Measurements from ENCODE around the gene GBA2. TPM values are rescaled to one million over a fixed set of nuclear protein-coding genes. Genes with fewer than 3 reads are reported as not detected.

The GBA2 gene
- total and polyA plus RNA-seq, 11 donors = 52.1 to 96.2 (median 65.5) TPM

GRCh38 chr9:35754264-35754663 lies 5.2 kb upstream of the GBA2 start, which contains the start of gene MSMP:
Gene MSMP, minus strand, starts transcription at chr9:35754276. Its CDS starts 147 bp downstream, at chr9:35754129.
- DNase-seq = no peak

DNA sequence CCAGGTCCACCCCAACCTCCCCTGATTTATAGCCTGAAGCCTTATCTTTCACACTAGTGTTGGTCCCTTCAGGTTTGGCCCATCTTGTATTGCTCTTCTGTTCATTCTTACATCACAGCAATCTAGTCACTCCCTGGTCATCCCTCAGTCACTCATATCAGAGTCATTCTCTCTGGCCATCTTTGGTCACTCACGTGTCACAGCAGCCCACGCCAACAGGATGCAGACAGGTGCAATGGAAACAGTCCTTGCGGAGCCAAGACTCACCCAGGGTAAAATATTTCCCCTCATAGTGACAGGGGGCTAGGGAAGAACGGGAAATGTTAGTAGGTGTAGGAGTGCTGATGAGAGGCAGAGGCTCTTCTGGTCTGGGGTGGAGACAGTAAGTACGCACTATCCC lies 4.4 kb upstream of the GBA2 start:
- DNase-seq (no peak), ATAC-seq (no peak)
- H3K27ac ChIP-seq = no peak overlapping the region
- no peaks in the 10 kb centered on the region for H3K9me3 ChIP-seq
- peaks cover 2 to 43% (median 30%) of the 10 kb centered on the region in 12 donors for H3K4me1 ChIP-seq
- intact Hi-C loops (cut with DNase I) = loop anchor here in 1 of 10 donors (10.0 kb wide), 1 partner anchor 61 kb away; the partner anchor contains the start of genes HINT2 and SPAG8
- no peak overlapping the region for H3K4me3 ChIP-seq
- TF ChIP-seq POLR2A (IDR thresholded peaks at IDR 0.05) = no peak
- TF ChIP-seq, protein P1, sequence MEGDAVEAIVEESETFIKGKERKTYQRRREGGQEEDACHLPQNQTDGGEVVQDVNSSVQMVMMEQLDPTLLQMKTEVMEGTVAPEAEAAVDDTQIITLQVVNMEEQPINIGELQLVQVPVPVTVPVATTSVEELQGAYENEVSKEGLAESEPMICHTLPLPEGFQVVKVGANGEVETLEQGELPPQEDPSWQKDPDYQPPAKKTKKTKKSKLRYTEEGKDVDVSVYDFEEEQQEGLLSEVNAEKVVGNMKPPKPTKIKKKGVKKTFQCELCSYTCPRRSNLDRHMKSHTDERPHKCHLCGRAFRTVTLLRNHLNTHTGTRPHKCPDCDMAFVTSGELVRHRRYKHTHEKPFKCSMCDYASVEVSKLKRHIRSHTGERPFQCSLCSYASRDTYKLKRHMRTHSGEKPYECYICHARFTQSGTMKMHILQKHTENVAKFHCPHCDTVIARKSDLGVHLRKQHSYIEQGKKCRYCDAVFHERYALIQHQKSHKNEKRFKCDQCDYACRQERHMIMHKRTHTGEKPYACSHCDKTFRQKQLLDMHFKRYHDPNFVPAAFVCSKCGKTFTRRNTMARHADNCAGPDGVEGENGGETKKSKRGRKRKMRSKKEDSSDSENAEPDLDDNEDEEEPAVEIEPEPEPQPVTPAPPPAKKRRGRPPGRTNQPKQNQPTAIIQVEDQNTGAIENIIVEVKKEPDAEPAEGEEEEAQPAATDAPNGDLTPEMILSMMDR (IDR thresholded peaks at IDR 0.05) = no peak
- H3K27me3 ChIP-seq = no peaks in the 10 kb centered on the region
- 76 to 90% (median 81%) methylated on average over 5 of the region's 5 CpGs for WGBS, 4 donors
- peaks cover 0 to 52% (median 48%) of the 10 kb centered on the region in 9 donors for H3K36me3 ChIP-seq

More at GRCh38 chr9:35754264-35754663, 5.2 kb upstream of the GBA2 start, which contains the start of gene MSMP:
- no peaks in the 10 kb centered on the region for H3K27me3 ChIP-seq
- intact Hi-C loops (cut with DNase I) = loop anchor here in 1 of 10 donors (10.0 kb wide), 1 partner anchor 61 kb away; the partner anchor contains the start of genes HINT2 and SPAG8
- WGBS, 4 donors = 47 to 61% (median 49%) methylated on average over 3 of the region's 3 CpGs
- H3K36me3 ChIP-seq = peaks cover 0 to 52% (median 48%) of the 10 kb centered on the region in 9 donors
- H3K4me1 ChIP-seq = peaks cover 2 to 48% (median 36%) of the 10 kb centered on the region in 12 donors
- no peak for TF ChIP-seq POLR2A (IDR thresholded peaks at IDR 0.05)
- TF ChIP-seq, protein P1 (IDR thresholded peaks at IDR 0.05) = no peak
- H3K27ac ChIP-seq = no peak within 1 kb of the TSS
- H3K9me3 ChIP-seq = no peaks in the 10 kb centered on the region
- ATAC-seq = no peak
- no peak within 1 kb of the TSS for H3K4me3 ChIP-seq

GRCh38 chr9:35750256-35750531 lies 1.2 kb upstream of the GBA2 start:
- TF ChIP-seq, protein P1 (IDR thresholded peaks at IDR 0.05) = no peak
- TF ChIP-seq POLR2A (IDR thresholded peaks at IDR 0.05) = no peak
- H3K4me3 ChIP-seq = peak overlapping the region in 8 of 12 donors; percentile 71 to 99 (median 92)
- peak in 1 of 4 donors; percentile 5 for ATAC-seq
- intact Hi-C loops (cut with DNase I) = loop anchor here in 1 of 10 donors (10.0 kb wide), 1 partner anchor 65 kb away; the partner anchor contains the start of genes HINT2 and SPAG8
- no peak for DNase-seq
- peak overlapping the region; percentile 92 to 99 (median 97) for H3K27ac ChIP-seq
- WGBS, 4 donors = 39 to 57% (median 54%) methylated on average over 4 of the region's 4 CpGs
- peaks cover 0 to 58% (median 49%) of the 10 kb centered on the region in 9 donors for H3K36me3 ChIP-seq
- no peaks in the 10 kb centered on the region for H3K27me3 ChIP-seq
- H3K4me1 ChIP-seq = peaks cover 2 to 50% (median 38%) of the 10 kb centered on the region in 12 donors
- no peaks in the 10 kb centered on the region for H3K9me3 ChIP-seq

- Histone ChIP-seq H3K27ac (peak overlapping the region; percentile 92 to 99 (median 97)), H3K9me3 (no peaks in the 10 kb centered on the region), H3K4me1 (peaks cover 2 to 55% (median 43%) of the 10 kb centered on the region in 12 donors), H3K36me3 (peaks cover 0 to 58% (median 49%) of the 10 kb centered on the region in 9 donors), H3K27me3 (no peaks in the 10 kb centered on the region), H3K4me3 (peak overlapping the region; percentile 71 to 99 (median 88))
- 4 to 9% (median 6%) methylated on average over 17 to 19 of the region's 19 CpGs for WGBS, 4 donors
- ATAC-seq = peak; percentile 9 to 44 (median 30)
- intact Hi-C loops (cut with DNase I) = loop anchor here in 4 of 10 donors (2.0 to 10.0 kb wide), 4 partner anchors 17 to 92 kb away; partner anchors contain the start of genes CREB3 (in 3 of the 4), TLN1 (in 3 of the 4), CCDC107 (in 2 of the 4) and RMRP (in 2 of the 4)
- TF ChIP-seq, protein P1 (IDR thresholded peaks at IDR 0.05) = no peak
- TF ChIP-seq POLR2A (IDR thresholded peaks at IDR 0.05) = no peak
- DNase-seq = peak in 3 of 5 donors; percentile 33 to 59 (median 51)
Measured at GRCh38 chr9:35749515-35750255, 657 bp upstream of the GBA2 start.

All from heart left ventricle (tissue), 16 donors.